ENCODE results near the gene PRDM12. TPM values are rescaled to one million over a fixed set of nuclear protein-coding genes. Genes with fewer than 3 reads are reported as not detected.

PRDM12 gene
- total RNA-seq, 1 experiment from 2014 or later, result not detected

GRCh38 chr9:130689937-130690700, 25.7 kb downstream of the PRDM12 start:
- DNase-seq (ENCODE audit: low read depth), result peak; percentile 94

- DNase-seq (ENCODE audit: low read depth), result no peak
Observed at GRCh38 chr9:130692321-130692720, 27.9 kb downstream of the PRDM12 start.

DNA sequence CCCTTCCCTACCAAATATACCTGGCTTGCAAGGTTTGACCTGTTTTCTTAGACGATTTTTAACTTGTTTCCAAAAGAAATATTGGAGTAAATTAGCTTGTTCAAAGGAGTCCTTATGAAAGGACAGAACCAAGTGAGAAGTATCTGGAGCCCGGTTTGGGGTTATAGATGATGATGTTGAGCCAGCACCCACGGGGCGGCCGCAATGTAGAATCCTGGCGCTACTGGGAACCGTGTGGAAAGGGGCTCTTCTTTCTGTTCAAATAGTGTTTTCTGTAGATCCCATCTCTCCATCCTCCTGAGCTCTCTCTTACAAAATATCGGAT, 28.7 kb downstream of the PRDM12 start:
- no peak for DNase-seq (ENCODE audit: low read depth)

- peak; percentile 96 for DNase-seq (ENCODE audit: low read depth)
Observed at GRCh38 chr9:130693426-130694191, 29.2 kb downstream of the PRDM12 start, which contains the start of gene EXOSC2. Gene EXOSC2 (plus strand): TSS chr9:130693780. CDS start chr9:130693792, 12 bp downstream.

DNA sequence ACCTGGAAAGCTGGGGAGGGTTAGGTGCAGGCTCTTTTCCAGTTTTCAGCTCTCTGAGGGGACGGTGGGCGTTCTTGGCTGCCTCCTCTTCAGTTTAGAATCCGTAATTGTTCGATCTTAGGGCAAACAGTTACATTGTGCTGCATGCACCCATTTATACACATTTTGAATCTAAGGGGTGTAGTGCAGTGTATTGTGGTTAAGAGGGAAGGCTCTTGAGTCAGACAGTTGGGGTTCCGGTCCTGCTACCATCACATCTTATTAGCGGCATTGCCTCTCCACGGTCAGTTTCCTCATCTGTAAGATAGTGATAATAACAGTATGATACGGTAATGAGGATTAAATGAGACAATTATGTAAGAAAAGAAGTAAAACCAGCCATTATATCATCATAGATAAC, 29.8 kb downstream of the PRDM12 start:
- DNase-seq (ENCODE audit: low read depth), result no peak

GRCh38 chr9:130696139-130696650, 31.8 kb downstream of the PRDM12 start:
- no peak for DNase-seq (ENCODE audit: low read depth)

- no peak for DNase-seq (ENCODE audit: low read depth)
Observed at GRCh38 chr9:130696996-130697395, 32.6 kb downstream of the PRDM12 start.

DNA sequence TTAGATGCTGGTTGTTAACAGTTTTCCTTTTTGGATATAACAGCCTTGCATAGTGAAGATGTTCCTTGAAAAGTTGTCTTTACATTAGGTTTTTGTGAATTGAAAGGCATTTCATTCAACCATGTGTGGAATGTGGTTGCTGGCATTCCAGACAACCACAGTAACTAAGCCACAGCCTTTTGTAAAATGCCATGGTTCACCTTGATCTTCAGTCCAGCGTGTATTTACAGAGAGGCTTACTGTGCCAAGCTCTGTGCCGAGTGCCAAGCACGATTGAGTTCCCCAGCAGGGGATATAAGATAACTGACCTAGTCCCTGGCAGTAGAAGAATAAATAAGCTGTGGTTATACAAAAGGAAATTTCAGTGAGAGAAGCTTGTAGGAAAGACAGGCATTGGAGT, 34.1 kb downstream of the PRDM12 start:
- no peak for DNase-seq (ENCODE audit: low read depth)

DNA sequence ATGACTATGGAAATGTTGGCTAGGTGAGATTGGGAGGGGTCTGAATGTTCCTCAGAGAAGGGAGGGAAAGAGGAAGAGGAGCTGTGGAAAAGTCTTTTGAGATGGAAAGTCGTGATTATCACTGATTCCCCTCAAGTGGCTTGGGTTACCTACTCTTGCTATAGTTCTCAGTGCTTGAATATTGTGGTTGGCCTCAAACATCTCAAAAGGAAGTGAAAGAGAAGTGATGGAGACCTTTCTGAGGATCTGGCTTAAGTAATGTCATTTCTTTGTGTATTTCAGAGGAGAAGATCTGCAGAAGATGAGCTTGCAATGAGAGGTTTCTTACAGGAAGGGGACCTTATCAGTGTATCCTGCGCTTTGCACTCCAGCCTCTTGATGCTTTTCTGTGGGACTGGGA, 34.7 kb downstream of the PRDM12 start:
- DNase-seq (ENCODE audit: low read depth), result no peak

- DNase-seq (ENCODE audit: low read depth), result no peak
Observed at GRCh38 chr9:130701059-130702022, 36.9 kb downstream of the PRDM12 start.

GRCh38 chr9:130703501-130703900, 39.1 kb downstream of the PRDM12 start:
- DNase-seq (ENCODE audit: low read depth), result no peak

DNA sequence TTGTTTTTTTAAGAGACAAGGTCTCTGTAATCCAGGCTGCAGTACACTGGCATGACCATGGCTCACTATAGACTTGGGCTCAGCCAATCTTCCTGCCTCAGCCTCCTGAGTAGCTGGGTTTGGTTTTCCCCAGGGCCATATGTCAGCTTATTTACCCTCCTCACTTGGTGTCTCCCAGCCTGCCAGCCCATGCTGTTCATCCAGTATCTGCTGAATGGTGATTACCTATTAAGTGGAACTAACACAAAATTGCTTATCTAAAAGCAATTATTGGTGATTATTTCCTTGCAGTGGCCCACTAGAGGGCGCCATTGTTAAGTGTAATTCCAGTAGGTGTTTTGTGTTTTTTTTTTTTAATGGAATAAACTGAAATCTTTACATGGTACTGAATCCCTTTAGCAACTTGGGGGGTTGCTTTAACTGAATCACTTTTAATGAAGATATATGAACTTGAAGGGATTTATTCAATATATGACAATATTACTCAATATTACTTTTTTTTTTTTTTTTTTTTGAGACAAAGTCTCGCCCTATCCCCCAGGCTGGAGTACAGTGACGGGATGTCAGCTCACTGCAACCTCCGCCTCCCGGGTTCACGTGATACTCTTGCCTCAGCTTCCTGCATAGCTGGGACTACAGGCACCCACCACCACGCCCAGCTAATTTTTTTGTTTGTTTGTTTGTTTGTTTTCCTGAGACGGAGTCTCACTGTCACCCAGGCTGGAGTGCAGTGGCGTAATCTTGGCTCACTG, 43.0 kb downstream of the PRDM12 start:
- peak; percentile 54 for DNase-seq (ENCODE audit: low read depth)

DNA sequence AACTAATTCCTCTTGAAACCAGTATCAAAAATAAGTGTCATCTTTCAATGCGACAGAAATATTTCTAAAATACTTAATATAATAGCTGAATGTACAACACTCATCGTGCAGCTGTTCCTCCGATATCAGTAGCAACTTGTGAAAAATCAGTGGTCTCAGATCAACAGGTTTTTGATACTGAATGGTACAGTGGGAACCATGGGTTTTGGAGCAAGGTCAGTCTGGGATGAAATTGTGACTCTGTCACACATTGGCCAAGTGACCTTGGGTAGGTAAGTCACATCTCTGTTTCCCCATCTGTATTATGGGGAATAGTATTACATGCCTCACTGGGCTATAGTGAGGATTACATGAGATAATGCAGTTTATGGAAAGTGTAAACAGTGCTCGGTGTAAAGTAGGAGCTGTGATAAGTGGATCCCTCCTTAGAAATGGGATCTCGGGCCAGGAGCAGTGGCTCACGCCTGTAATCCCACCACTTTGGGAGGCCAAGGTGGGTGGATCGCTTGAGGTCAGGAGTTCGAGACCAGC, 46.5 kb downstream of the PRDM12 start:
- DNase-seq (ENCODE audit: low read depth), result no peak

GRCh38 chr9:130711469-130711868, 47.1 kb downstream of the PRDM12 start:
- DNase-seq (ENCODE audit: low read depth), result no peak

DNA sequence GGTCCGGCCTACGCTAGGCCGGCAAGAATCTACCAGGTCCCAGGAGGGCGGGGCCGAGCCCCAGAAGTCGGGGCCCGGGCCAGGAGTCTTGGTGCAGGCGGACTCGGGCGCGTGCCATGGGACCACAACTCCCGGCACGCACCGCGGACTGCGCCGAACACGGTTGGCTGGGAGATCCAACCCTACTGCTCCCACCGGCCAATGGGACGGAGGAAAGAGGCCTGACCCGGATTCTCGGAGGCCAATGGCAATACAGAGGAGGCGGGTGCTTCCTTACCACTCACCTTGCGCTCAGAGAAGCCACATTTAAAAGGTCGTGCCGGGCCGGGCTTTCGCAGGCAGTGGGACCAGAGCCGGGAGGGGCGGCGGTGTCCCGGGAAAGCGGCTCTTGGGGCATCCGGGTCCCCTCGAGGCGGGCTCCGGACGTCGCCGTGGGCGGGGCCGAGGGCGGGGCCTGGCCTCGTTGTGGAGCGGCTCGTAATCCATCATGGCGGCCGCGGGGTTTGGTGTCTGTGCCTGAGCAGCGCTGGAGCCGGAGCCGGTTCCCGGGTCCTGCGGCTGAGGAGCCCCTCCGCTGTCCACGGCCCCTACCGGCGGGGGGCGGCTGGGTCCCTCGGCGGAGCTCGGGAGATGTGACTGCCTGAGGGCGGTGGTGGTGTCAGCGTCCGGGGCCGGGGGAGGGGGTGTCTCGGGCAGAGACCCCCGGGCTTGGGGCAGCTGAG, 48.3 kb downstream of the PRDM12 start:
- DNase-seq (ENCODE audit: low read depth), result peak; percentile 98

- peak; percentile 45 for DNase-seq (ENCODE audit: low read depth)
Observed at GRCh38 chr9:130713286-130713960, 49.0 kb downstream of the PRDM12 start.

GRCh38 chr9:130714586-130715110, 50.3 kb downstream of the PRDM12 start:
- no peak for DNase-seq (ENCODE audit: low read depth)

DNA sequence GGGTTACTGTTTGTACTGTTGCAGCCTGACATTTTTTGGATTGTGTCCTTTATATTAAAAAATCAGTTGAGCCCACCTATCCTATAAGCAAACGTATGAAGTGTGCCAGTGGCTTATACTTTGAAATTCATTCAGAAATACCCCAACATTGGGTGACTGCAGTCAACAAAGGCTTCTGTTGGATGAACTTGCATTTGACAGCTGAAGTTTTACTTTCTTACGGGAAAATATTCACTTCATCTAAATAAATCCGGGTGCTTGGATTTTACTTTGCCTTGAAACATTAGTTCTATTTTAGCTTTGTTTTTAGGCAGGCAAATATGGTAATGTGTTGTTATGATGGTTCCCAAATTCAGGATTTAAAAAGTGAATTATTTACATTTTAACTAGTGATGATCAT, 50.9 kb downstream of the PRDM12 start:
- DNase-seq (ENCODE audit: low read depth), result no peak

DNA sequence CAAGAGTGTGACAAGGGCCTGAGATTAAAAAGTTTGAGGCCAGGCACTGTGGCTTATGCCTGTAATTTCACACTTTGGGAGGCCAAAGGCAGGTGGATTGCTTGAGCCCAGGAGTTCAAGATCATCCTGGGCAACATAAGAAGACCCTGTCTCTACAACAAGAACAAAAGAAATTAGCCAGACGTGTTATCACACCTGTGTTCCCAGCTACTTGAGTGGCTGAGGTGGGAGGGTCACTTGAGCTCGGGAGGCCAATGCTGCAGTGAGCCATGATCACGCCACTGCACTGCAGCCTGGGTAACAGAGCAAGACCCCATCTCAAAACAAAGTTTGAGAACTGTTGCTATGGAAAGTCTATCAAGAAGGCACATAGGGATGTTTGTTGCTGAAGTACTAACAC, 54.2 kb downstream of the PRDM12 start:
- no peak for DNase-seq (ENCODE audit: low read depth)

Measured in RPMI7951 (cell line).